ENCODE data around the gene OPN1MW. TPM values are rescaled to one million over a fixed set of nuclear protein-coding genes. Genes with fewer than 3 reads are reported as not detected.
"Not testable (repeated sequence)": the region's sequence is repeated elsewhere in the genome, so short reads cannot be mapped to it uniquely, and the experiment has no call there.

Gene OPN1MW
- total and polyA plus RNA-seq, 7 donors = not detected

DNA sequence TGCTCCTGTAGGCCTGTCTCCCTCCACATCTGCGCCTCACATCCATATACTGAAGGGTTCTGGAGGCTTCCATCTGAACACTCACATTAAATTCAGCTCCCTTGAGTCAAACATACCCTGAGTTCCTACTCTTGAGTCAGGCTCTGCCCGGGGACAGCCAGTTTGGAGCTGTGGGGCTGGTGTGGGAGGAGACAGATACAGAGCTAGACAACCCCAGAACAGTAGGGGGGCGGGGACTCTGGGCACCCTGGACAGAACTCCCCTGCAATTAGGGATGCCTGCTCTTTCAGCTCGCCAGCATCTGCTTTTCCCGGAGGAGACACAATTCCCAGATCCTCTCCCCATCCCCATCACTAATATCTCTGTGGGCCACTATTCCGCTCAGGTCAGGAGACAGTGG lies 42.9 kb downstream of the OPN1MW start:
- H3K9me3 ChIP-seq; H3K27ac ChIP-seq; intact Hi-C loops (cut with DNase I); H3K4me3 ChIP-seq; ATAC-seq; H3K27me3 ChIP-seq (ENCODE audit: insufficient read depth in 3 of 3, low read length in 2 of 3); H3K36me3 ChIP-seq (ENCODE audit: insufficient read depth in 1 of 2, low read depth in 1 of 2); DNase-seq; H3K4me1 ChIP-seq: not testable (repeated sequence)
- WGBS, 3 donors = no CpG with 5 or more reads among the region's 6 CpGs

DNA sequence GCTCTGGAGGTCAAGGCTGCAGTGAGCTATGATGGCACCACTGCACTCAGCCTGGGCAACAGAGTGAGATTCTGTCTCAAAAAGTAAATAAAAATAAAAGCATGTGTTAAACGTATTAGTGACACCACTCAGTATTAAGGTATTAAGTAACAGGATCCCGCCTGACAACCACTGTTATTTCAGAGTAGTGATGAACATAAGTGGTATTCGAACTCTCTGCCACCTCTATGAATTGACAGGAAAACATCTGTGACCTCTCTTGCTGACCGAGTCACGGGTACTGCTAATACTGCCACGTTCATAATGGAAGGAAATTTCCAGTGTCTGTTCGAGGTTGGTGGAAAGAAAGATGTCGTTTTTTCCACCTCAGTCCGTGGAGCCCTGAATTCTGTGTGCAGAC lies 44.3 kb downstream of the OPN1MW start:
- H3K36me3 ChIP-seq (ENCODE audit: insufficient read depth in 1 of 2, low read depth in 1 of 2); H3K4me3 ChIP-seq; intact Hi-C loops (cut with DNase I); H3K4me1 ChIP-seq; H3K27me3 ChIP-seq (ENCODE audit: insufficient read depth in 3 of 3, low read length in 2 of 3); H3K27ac ChIP-seq; H3K9me3 ChIP-seq; DNase-seq: not testable (repeated sequence)
- ATAC-seq = peak in 2 of 4 donors; percentile 53 to 59
- WGBS, 3 donors = no CpG with 5 or more reads among the region's 9 CpGs

DNA sequence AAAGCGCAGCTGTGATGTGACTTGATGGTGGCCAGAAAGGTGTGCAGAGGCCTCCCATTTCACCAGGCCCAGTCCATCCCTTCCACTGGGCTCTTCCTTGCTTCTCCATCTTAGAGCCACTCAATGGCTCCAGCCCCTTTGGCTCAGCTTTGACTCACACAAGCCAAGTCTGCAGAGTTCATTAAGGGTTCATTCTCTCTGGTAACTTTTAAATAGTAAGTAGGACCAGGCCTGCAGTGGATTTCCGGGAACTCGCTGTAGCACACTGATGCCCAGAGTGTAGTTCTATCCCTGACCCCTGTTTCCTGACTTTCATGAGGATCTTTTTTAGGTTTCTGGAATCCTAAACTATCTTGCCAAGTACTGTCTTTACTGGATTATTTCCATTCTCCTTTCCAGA lies 49.0 kb downstream of the OPN1MW start:
- H3K9me3 ChIP-seq; H3K4me3 ChIP-seq; intact Hi-C loops (cut with DNase I); H3K4me1 ChIP-seq; H3K27me3 ChIP-seq (ENCODE audit: insufficient read depth in 3 of 3, low read length in 2 of 3); H3K27ac ChIP-seq; H3K36me3 ChIP-seq (ENCODE audit: insufficient read depth in 1 of 2, low read depth in 1 of 2); DNase-seq; ATAC-seq: not testable (repeated sequence)
- no CpG with 5 or more reads among the region's 3 CpGs for WGBS, 3 donors

DNA sequence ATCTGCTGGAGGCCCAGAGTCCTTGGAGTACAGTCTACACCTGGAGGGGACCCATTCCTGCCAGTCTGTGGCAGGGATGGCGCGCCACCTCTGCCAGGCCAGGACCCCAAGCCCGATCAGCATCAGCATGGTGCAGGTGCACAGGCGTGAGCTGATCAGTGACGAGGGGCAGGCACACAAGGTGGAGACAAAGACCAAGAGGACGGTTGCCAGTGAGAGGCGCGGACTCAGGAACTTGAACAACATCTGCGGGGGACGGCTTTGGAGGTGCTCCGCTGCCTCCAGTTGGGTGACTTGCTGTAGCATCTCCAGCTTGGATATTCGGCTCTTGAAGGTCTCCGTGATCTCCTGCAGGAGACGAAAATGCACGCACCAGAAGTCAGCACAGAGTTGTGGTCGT lies 51.2 kb downstream of the OPN1MW start:
- H3K9me3 ChIP-seq; H3K36me3 ChIP-seq (ENCODE audit: insufficient read depth in 1 of 2, low read depth in 1 of 2); H3K4me3 ChIP-seq; H3K27me3 ChIP-seq (ENCODE audit: insufficient read depth in 3 of 3, low read length in 2 of 3); intact Hi-C loops (cut with DNase I); ATAC-seq; DNase-seq; H3K4me1 ChIP-seq; H3K27ac ChIP-seq: not testable (repeated sequence)
- WGBS, 3 donors = no CpG with 5 or more reads among the region's 16 CpGs

DNA sequence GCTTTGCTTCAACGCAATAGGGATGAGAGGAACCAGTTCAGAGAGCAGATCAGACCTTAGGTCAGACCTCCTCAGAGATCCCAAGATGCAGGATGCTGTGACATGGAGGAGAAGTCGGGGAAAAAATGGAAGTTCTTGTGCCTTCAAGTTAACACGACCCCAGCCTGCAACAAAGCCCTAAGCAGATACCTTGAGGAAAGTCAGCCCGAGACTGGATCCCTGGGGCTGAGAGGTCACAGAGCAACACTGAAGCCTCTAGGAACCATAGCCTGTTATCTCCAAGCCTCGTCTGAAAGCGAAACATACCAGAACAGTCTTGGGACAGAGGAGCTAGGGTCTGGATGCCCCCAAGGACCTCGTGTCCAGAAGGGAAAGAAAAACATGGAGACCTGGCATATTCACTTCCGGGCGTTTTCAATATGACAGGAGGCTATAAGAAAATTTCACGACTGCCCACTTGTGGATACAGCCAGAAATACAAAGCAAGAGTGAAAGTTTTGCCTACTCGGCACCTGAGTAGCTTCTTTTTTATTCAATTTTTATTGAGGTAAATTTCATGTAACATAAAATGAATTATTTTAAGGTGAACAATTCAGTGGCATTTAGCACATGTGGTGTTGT lies 56.7 kb downstream of the OPN1MW start:
- intact Hi-C loops (cut with DNase I); H3K4me1 ChIP-seq; H3K27ac ChIP-seq; H3K4me3 ChIP-seq; DNase-seq; ATAC-seq; H3K27me3 ChIP-seq (ENCODE audit: insufficient read depth in 3 of 3, low read length in 2 of 3); H3K9me3 ChIP-seq; H3K36me3 ChIP-seq (ENCODE audit: insufficient read depth in 1 of 2, low read depth in 1 of 2): not testable (repeated sequence)
- 75 to 78% methylated on average over 8 of the region's 11 CpGs; no CpG with 5 or more reads in 1 of the 3 donors for WGBS, 3 donors

DNA sequence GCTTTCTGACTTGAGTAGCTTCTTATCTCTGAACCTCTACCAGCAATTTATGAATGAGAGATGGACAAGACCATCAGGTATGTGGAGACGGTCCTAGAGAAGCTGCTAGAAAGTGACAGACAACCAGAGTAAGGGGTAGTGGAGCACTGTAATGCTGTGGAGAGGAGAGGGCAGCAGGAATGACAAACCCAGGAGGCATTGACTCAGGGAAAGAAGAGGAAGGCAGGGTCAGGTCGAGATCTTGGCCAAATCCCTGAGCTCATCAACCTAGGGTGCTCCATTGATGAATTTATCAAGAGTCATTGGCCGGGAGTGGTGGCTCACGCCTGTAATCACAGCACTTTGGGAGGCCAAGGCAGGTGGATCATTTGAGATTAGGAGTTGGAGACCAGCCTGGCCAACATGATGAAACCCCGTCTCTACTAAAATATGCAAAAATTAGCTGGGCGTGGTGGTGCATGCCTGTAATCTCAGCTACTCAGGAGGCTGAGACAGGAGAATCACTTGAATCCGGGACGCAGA lies 57.6 kb downstream of the OPN1MW start:
- H3K9me3 ChIP-seq; ATAC-seq; H3K4me1 ChIP-seq; DNase-seq; H3K36me3 ChIP-seq (ENCODE audit: insufficient read depth in 1 of 2, low read depth in 1 of 2); H3K27ac ChIP-seq; H3K4me3 ChIP-seq; H3K27me3 ChIP-seq (ENCODE audit: insufficient read depth in 3 of 3, low read length in 2 of 3); intact Hi-C loops (cut with DNase I): not testable (repeated sequence)
- WGBS, 3 donors = 75 to 84% methylated on average over 6 of the region's 8 CpGs; no CpG with 5 or more reads in 1 of the 3 donors

Other genes with a start within 250 kb of the OPN1MW start
- 100 to 1,000 TPM; 105 to 166 (median 115) TPM for gene NAA10, start 247.6 kb upstream of the OPN1MW start, total RNA-seq
- 100 to 1,000 TPM; 168 to 203 (median 193) TPM for gene NAA10, start 247.6 kb upstream of the OPN1MW start, polyA plus RNA-seq
- 1 to 10 TPM; 2.9 to 4.4 (median 3.6) TPM for gene RENBP, start 238.0 kb upstream of the OPN1MW start, total RNA-seq
- 1 to 10 TPM in 2 of 3 donors, under 1 TPM in 1; 0.97 to 1.9 (median 1.4) TPM for gene RENBP, start 238.0 kb upstream of the OPN1MW start, polyA plus RNA-seq
- gene HCFC1, start 210.8 kb upstream of the OPN1MW start, total RNA-seq = 10 to 100 TPM; 29.8 to 50.1 (median 40.0) TPM
- 10 to 100 TPM; 15.1 to 46.5 (median 25.8) TPM for gene HCFC1, start 210.8 kb upstream of the OPN1MW start, polyA plus RNA-seq
- 1 to 10 TPM; 3.2 to 7.8 (median 6.8) TPM for gene TMEM187, start 209.8 kb upstream of the OPN1MW start, total RNA-seq
- gene TMEM187, start 209.8 kb upstream of the OPN1MW start, polyA plus RNA-seq = 1 to 10 TPM; 2.2 to 6.7 (median 5.2) TPM
- 100 to 1,000 TPM in 2 of 4 donors, 10 to 100 TPM in 2; 56.1 to 158 (median 101) TPM for gene IRAK1, start 162.7 kb upstream of the OPN1MW start, total RNA-seq
- gene IRAK1, start 162.7 kb upstream of the OPN1MW start, polyA plus RNA-seq = 100 to 1,000 TPM; 127 to 368 (median 202) TPM
- gene MECP2, start 84.9 kb upstream of the OPN1MW start, total RNA-seq = 10 to 100 TPM; 27.6 to 46.9 (median 33.9) TPM
- 10 to 100 TPM; 33.5 to 54.4 (median 35.5) TPM for gene MECP2, start 84.9 kb upstream of the OPN1MW start, polyA plus RNA-seq
- not detected for gene OPN1LW, start 38.4 kb upstream of the OPN1MW start, total RNA-seq
- under 1 TPM in 1 of 3 donors, not detected in 2; 0.13 TPM for gene OPN1LW, start 38.4 kb upstream of the OPN1MW start, polyA plus RNA-seq
- not detected for gene OPN1MW2, start 37.2 kb downstream of the OPN1MW start, total RNA-seq
- gene OPN1MW2, start 37.2 kb downstream of the OPN1MW start, polyA plus RNA-seq = not detected
- gene OPN1MW3, start 75.0 kb downstream of the OPN1MW start, total RNA-seq = not detected
- gene OPN1MW3, start 75.0 kb downstream of the OPN1MW start, polyA plus RNA-seq = not detected
- gene TEX28, start 112.5 kb downstream of the OPN1MW start, total RNA-seq = not detected
- gene TEX28, start 112.5 kb downstream of the OPN1MW start, polyA plus RNA-seq = not detected
- under 1 TPM in 3 of 4 donors, not detected in 1; 0.19 to 0.44 (median 0.26) TPM for gene TKTL1, start 113.2 kb downstream of the OPN1MW start, total RNA-seq
- gene TKTL1, start 113.2 kb downstream of the OPN1MW start, polyA plus RNA-seq = under 1 TPM; 0.24 to 0.52 (median 0.30) TPM
- 10 to 100 TPM; 66.9 to 92.5 (median 76.4) TPM for gene FLNA, start 192.0 kb downstream of the OPN1MW start, total RNA-seq
- gene FLNA, start 192.0 kb downstream of the OPN1MW start, polyA plus RNA-seq = 100 to 1,000 TPM in 1 of 3 donors, 10 to 100 TPM in 2; 45.7 to 106 (median 56.0) TPM
- 10 to 100 TPM; 61.1 to 78.2 (median 66.5) TPM for gene EMD, start 196.7 kb downstream of the OPN1MW start, total RNA-seq
- gene EMD, start 196.7 kb downstream of the OPN1MW start, polyA plus RNA-seq = 100 to 1,000 TPM in 1 of 3 donors, 10 to 100 TPM in 2; 91.6 to 101 (median 94.9) TPM
- 1,000 to 10,000 TPM; 1,403 to 2,633 (median 2,325) TPM for gene RPL10, start 215.8 kb downstream of the OPN1MW start, total RNA-seq
- 1,000 to 10,000 TPM; 4,938 to 5,433 (median 5,248) TPM for gene RPL10, start 215.8 kb downstream of the OPN1MW start, polyA plus RNA-seq
- 100 to 1,000 TPM in 2 of 4 donors, 10 to 100 TPM in 2; 72.6 to 149 (median 111) TPM for gene DNASE1L1, start 226.7 kb downstream of the OPN1MW start, total RNA-seq
- 10 to 100 TPM; 42.2 to 75.1 (median 71.1) TPM for gene DNASE1L1, start 226.7 kb downstream of the OPN1MW start, polyA plus RNA-seq
- gene TAFAZZIN, start 228.9 kb downstream of the OPN1MW start, total RNA-seq = 10 to 100 TPM; 17.7 to 25.5 (median 23.6) TPM
- gene TAFAZZIN, start 228.9 kb downstream of the OPN1MW start, polyA plus RNA-seq = 10 to 100 TPM; 19.2 to 21.8 (median 20.7) TPM
- 10 to 100 TPM; 34.1 to 38.6 (median 34.5) TPM for gene ATP6AP1, start 246.1 kb downstream of the OPN1MW start, total RNA-seq
- gene ATP6AP1, start 246.1 kb downstream of the OPN1MW start, polyA plus RNA-seq = 10 to 100 TPM; 28.3 to 37.1 (median 31.0) TPM